ENCODE data around the gene FAM184B.

DNA sequence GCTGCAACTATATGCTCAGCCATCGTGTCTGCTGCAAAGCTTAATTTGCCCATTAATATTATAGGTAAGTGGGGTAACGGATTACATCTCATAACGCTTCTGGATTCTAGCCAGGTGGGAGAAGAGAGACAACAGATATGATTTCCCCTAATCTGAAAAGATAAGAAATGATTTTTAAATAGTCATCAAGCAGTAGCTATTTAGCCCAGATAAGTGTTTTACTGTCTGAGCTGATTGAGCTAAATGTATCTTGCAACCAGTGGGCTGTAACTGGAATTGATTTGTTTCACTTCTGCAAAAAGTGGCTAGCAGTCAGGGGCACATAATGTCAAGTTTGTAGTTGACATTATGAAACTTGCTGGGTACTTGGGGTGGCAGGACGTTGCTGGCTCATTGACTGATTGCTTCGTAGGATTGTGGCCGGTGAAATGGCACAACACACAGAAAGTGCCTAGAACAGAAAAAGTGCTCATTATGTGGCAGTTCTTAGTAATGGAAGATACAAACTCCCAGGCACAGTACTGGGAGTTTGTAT, 185.9 kb downstream of the FAM184B start:
- no peak for TF ChIP-seq GATA3 (IDR thresholded peaks at IDR 0.05; ENCODE audit: borderline replicate concordance)
- TF ChIP-seq, protein P1, sequence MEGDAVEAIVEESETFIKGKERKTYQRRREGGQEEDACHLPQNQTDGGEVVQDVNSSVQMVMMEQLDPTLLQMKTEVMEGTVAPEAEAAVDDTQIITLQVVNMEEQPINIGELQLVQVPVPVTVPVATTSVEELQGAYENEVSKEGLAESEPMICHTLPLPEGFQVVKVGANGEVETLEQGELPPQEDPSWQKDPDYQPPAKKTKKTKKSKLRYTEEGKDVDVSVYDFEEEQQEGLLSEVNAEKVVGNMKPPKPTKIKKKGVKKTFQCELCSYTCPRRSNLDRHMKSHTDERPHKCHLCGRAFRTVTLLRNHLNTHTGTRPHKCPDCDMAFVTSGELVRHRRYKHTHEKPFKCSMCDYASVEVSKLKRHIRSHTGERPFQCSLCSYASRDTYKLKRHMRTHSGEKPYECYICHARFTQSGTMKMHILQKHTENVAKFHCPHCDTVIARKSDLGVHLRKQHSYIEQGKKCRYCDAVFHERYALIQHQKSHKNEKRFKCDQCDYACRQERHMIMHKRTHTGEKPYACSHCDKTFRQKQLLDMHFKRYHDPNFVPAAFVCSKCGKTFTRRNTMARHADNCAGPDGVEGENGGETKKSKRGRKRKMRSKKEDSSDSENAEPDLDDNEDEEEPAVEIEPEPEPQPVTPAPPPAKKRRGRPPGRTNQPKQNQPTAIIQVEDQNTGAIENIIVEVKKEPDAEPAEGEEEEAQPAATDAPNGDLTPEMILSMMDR (IDR thresholded peaks at IDR 0.05) = no peak
- no peak for TF ChIP-seq NR3C1 (IDR thresholded peaks at IDR 0.05)
- no peak for TF ChIP-seq POLR2A (IDR thresholded peaks at IDR 0.05; ENCODE audit: low read length)
- TF ChIP-seq KDM1A (IDR thresholded peaks at IDR 0.05; ENCODE audit: low read depth) = no peak
